Activated effector memory CD4-positive, alpha-beta T cell treated with anti-CD3 and anti-CD28 coated beads, Interleukin-2, amount 50 U/mL, for 16 hours (primary cell): Measurements from ENCODE around the gene ABCA9.

Source experiments
- DNase-seq: peaks from one replicate; pipeline ENCODE4 v3.0.0-alpha.2; 2020

ABCA9 gene

DNA sequence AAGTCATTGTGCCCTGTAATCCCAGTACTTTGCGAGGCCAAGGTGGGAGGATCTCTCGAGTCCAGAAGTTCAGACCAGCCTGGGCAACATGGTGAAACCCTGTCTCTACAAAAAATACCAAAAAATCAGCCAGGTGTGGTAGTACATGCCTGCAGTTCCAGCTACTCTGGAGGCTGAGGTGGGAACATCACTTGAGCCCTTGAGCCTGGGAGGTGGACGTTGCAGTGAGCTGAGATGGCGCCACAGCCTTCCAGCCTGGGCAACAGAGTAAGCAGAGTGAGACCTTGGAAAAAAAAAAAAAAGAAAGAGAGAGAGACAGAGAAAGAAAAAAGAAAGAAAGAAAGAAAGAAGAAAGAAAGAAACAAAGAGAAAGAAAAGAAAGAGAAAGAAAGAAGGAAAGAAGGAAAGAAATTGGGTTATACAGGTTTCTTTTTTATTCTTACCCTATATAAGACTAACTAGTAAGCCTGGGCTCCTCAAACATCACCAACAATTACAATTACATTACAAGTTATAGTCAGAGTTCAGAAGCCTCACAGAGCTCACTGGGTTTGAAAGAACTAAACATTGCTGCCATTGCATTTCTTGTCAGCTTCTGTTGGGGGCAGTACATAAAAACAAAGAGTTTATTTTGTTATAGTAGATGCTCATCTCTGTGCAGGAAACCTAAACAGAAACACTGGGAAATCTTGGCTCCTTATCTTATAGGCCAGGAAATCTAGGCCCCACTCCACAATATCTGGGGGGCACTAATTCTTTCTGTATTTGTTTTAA is 6.7 kb upstream of the ABCA9 start:
- no peak for DNase-seq

DNA sequence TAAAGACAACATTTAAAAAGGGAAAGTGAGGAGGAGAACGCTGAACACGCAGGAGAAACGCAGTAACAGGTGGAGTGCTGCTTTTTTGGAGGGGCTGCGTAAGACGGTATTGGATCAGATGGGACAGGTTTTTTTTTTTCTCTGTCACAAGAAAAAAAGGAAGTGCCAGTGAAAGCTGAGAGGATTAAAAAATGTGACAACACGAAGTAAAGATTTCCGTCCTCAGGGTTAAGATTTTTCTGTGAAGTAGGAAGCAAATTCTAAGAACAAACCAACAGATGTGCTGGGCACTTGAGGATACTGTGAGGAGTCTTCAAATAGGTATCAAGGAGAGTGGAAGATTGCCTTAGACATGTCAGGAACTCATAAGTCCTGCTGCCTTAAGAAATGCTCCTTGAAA is 5.8 kb upstream of the ABCA9 start:
- no peak for DNase-seq

DNA sequence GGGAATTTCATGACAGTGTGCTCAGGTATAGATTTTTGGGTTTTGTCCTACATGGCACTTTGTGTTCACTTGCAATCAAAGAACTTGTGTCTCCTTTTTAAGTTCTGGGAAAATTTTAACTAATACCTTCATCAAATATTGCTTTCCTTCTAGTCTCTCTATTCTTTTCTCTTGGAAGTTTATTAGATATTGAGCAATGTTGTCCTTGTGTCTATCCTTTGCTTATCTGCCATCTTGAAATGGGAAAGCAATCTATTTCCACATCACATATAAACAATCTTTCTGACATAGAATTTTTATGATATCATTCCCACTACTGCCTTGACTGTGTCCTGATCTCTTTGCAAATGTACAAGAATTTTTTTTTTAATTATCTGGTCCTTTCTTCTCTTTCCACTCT is 4.4 kb upstream of the ABCA9 start:
- DNase-seq, result no peak

DNA sequence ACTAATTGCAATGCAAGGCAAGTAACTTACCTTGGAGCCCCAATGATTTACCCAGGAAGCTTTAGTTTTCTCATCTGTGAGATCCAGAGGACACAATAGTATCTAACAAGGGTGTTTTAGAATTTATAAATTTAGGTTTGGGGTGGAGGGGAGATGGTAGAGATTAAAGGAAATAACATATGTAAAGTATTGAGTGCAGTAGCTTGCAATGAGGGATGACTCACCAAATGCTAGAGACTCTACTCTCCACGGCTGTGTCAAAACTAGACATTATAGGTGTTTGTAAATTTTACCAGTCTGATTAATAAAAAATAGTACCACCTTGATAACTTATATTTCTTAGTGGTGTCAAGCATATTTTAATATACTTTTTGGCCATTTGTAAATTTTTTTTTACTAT is 3.7 kb upstream of the ABCA9 start:
- no peak for DNase-seq

DNA sequence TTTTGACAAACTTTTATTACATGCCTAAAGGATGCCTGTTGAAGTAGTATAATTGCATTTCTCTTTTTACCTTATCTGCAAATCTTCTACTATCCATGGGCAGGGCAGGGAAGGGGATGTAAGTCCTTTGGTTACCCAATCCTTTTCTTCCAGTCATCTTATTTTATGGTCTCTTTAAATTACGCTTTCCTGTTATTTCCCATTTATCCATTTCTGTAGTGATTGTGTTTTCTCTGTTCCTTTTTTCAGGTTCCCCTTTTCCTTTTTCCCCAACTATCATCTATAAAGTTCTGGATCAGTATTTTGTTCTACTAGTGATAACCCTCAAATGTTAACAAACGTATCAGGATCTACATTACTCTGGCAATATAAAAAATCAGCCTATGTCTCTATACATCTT is 3.3 kb upstream of the ABCA9 start:
- DNase-seq, result no peak

DNA sequence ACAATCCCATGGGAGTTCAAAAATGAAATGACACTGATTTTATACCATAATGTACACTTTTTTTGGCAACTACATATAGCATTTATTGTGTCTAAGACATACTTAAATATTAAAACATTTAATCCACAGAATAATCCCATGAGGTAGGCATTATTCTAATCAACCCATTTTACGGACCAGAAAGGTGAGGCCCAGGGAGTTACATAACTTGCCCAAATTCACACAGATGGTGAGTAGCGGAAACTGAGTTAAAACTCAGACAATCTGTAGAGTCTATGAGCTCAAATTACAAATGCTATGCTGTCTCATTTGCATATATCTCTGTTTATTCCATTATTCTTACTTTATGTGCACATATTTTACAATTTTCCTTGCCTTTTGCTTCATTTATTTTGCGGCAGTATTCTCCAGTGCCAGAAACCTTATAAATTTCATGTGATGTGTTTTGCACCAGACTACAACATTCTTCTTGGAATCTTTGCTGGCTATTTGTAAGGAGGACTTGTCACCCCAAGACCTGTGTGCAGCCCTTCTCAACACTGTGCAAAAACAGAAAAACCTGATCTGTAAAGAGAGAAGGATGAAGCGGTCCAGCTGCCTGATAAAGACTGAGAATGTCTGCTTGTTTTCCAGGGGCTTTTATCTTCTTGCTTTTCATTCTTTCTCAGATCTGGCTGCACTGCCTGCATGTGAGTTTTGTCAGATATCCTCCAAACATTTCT is 2.3 kb upstream of the ABCA9 start:
- DNase-seq, result no peak

DNA sequence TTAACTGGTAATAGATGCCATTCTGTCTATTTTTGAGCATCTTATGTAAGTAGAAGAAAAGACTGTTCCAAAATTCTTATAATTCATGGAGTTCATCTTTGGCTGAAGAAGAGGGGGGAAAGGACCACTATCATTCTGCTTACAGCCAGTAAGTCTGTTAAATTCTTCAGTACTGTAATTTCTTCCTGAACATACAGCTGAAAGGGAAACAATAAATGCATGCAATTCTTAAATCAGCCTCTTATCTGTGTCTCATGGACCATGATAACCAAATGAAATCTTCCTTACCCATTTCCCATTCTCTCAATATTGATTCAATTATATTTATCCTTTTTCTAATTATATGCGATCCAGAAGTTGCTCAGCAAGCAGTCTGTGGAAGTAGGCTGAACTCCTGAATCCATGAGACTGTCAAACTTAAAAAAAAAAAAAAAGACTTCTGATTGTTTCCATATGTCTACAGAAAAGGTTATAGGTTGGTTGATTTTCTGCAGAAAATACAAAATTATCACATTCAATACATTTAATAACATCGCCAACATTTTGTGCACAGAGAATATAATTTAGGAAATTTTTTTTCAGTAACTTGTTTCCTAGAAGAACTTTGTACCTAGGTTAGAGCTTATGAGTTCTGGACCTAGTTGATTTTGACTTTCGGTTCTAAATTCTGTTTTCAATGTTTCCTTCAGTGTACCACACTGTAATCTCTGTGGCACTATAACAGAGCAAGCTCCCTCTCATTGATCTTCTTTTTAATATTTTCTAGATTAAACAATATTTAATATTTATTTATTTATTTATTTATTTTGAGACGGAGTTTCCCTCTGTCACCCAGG is 1.2 kb upstream of the ABCA9 start:
- no peak for DNase-seq

DNA sequence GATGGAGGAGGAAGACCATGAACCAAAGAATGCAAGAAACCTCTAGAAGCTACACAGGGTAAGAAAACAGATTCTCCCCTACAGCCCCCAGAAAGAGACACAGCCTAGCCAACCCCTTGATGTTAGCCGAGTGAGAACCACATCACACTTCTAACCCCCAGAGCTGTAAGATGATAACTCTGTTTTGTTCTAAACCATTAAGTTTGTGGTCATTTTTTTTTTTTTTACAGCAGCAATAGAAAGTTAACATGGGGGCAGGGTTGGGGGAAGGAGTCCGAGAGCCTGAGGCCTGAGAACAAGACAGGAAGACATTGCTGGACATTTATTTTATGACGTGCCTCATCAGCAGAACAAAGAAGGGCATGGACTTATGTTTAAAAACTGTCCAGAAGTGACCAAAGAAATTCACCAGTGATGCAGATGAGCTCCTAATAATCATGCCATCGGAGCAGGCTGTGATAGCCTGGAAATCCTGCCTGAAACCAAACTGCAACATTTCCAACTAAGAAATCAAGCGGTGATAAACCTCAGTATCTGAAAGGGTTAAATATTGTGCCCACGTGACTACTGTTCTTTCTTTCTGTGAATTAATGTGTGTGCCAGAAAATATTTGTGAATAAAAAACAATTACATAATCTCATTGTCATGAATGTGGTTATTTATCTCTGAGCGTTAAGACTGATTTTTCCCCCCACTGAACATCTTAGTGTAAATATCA is 1.1 kb downstream of the ABCA9 start:
- DNase-seq, result no peak

DNA sequence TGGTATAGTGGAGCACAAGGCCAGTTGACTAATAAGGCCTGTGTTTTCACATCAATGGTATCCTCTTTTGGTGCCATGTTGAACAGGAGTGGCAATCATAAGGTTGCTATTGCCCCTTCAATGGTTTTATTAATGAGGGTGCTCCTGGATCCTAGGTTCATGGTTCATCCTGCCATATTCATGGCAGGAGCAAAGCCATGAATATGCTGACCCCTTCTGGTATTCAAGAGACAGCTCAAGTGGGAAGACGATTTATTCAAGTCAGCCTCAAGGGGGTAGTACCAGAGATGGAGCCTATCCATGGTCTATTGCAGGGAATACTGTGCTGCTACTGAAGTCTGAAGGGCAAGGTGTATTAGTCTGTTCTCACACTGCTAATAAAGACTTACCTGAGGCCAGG is 2.6 kb downstream of the ABCA9 start:
- DNase-seq, result no peak

DNA sequence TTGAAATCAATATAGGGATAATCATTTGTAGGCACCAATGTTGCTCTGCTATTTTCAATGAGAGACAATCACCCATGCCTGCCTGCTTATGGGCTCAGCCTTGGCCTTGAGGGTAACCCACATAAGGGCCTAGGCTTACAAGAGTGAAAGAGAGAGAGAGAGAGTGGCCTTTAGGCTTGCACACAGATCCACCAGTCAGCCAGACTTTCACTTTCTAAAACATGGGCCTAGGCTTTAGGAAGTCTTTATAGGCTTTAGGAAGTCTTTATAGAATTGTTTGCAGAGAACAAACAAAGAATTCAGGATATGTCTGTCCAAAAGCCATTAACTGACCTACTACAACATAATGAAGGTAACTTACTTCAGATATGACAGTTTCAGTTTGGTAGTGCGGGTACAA is 3.4 kb downstream of the ABCA9 start:
- no peak for DNase-seq

DNA sequence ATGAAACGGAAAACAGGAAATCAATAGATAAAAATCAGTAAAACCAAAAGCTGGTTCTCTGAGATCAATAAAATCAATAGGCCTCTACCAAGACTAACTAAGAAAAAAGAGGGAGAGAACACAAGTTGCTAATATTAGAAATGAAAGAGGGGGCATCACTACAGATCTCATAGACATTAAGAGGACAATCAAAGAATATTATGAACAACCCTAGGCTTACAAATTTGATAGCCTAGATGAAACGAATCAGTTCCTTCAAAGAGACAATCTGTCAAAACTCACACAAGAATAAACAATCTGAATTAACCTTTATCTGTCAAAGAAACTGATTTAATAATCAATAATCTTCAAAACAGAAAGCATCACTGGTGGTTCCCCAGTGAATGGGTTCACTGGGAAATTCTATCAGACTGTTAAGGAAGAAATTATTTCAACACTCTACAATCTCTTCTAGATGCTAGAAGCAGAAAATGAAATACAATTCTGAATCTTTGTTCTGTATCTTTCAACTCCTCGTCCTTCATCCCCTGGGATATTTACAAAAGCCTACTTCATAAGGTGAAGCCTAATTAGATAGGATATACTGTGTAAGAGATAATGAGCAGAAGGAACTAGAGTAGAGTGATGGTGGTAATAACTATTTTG is 4.4 kb downstream of the ABCA9 start:
- no peak for DNase-seq

DNA sequence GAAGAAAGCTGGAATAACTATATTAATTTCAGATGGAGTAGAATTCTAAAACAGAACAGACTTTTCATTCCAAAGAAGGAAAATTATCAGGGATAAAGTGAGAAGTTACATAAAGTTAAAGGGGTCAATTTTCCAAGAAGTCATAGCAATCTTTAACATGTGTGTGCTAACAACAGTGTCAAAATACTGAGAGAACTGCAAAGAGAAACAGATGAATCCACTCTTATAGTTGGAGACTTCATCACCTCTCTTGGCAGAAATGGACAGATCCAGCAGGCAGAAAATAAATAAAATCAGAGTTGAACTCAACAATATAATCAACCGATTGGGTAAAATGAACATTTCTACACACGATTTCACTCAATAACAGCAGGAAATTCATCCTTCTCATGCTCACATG is 5.4 kb downstream of the ABCA9 start:
- no peak for DNase-seq

DNA sequence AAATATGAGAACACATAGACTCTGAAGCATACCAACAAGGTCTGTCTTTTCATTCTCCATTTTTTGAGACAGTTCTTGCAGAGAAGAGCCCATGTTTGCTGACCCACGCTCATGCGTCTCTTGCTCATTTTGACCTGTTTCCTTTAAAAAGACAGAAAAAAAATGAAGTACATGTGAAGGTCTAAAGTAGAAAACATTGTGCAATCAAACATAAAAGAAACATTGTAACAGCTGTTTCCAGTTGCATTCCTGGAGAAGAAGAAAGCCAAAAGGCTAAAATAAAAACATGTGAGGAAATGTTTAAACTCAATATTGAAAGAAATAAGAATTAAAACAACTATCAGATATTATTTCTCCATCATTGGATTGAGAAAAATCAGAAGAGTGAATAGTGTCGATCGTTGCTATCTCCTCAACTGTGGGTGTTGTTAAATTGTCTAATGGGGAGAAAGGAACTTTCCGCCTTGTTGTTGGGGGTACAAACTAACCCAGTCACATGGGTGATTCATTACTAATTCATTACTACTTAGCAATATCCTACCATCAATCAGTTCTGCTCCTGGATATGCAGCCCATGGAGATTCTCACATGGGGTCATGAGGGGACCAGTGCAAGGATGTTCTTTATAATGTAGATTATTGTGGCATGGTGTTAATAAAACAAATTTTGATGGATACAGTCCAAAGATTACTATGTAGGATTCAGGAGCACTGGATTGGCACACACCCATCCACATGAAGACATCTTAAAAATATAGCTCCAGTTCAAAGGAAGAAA is 9.5 kb downstream of the ABCA9 start:
- DNase-seq, result no peak

DNA sequence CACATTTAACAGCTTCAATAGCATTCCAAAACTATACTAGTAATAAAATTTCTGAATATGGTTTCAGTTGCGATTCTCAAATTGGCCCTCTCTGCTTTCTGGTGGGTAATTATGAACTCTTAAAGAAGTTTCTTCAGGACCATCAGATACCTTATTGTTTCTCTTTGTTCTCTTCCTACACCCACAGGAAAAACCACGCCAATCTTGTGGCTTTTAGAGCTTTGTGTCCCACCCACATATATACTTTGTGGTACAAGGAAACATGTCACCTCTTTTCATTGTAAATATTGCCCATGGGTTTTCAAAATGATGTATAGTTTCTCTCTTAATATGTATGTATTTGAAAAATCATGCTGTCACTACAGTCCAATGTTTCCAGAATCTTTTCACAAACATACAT is 12.1 kb downstream of the ABCA9 start:
- DNase-seq, result no peak

DNA sequence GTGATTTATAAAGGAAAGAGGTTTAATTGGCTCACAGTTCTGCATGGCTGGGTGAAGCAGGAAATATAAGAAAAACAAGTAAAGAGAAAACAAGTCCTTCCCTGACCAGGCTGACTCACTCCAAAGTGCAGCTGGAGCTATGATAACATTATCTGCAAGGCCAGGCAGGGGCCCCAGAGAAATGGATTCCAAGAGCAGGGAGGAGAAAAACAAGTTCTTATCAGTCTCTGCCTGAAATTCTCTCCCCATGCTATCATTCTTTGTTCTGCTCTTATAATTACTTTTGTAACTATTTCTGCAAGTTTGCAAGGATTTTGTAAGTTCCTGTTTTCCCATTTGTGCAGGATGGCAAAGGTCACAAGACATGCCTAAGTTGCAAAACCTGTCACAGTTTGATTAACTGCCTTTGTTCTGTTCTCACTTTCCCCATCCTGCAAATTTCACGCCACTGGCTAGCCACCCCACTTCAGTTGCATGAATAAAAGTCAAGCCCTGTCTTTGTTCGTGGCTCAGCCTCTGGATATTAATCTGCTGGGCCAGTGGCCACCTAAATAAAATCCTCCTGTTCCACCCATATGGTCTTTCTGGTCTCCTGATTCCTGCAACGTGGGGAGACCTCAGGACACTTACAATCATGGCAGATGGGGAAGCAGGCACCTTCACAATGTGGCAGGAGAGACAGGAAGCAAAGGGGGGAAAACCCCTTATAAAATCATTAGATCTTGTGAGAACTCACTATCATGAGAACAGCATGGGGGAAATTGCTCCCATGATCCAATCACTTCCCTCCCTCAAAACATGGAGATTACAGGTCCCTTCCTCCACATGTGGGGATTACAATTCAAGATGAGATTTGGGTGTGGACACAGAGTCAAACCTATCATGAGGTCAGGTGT is 13.1 kb downstream of the ABCA9 start:
- no peak for DNase-seq

DNA sequence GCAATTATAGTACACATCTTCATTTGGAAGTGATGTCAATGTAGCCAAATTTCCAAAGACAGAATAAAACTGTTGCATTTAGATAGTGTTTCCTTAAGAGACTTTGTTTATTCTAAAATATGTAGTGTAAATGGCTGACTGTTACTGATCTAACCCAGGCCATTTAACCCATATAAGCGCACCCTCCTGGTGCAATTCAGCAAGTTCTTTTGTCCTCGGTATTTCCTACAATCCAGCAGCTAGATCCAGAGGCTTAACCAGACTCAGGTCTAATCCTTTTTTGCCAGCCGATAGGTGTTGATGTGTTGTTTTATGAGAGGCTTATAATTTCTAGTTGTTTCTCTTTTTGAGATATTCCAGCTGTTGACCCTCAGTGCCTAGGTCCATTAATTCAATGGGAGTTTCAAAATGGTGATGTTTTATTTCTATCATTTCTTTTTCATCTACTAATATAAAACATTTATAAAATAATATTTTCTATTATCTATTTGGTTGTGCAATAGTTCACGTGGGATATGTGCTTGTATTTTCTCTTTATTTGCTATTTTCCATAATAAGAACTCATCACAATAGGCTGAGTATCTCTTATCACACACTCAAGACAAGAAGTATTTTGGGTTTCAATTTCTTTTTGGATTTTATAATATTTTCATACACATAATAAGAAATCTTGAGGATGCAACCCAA is 14.5 kb downstream of the ABCA9 start:
- DNase-seq, result no peak

DNA sequence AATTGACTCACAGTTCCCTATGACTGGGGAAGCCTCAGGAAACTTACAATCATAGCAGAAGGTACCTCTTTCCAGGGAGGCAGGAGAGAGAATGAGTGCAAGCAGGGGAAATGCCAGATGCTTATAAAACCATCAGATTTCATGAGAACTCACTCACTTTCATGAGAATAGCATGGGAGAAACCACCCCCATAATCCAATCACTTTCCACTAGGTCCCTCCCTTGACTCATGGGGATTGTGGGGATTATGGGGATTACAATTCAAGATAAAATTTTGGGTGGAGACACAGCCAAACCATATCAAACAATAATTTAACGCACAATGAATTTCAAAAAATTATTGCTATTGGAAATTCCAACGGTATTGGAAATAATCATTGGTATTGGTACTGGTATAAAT is 15.1 kb downstream of the ABCA9 start:
- no peak for DNase-seq

DNA sequence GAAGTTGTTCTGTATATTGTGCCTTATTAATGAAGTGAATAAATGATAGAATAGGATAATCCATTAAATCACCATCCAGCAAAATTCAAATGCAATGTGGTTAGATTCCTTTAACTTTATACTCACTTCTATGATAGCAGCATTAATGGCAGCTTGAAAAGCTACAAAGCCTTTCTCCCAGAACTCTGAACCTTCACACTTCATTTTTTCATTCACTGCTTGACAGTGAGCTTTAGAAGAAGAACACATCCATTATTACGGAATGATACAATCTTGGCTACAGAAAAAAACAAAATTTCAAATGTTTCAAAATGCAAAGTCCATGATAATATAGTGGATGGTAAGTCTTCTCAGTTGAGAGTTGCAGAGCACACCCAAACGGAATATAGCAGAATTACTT is 16.4 kb downstream of the ABCA9 start:
- DNase-seq, result no peak

DNA sequence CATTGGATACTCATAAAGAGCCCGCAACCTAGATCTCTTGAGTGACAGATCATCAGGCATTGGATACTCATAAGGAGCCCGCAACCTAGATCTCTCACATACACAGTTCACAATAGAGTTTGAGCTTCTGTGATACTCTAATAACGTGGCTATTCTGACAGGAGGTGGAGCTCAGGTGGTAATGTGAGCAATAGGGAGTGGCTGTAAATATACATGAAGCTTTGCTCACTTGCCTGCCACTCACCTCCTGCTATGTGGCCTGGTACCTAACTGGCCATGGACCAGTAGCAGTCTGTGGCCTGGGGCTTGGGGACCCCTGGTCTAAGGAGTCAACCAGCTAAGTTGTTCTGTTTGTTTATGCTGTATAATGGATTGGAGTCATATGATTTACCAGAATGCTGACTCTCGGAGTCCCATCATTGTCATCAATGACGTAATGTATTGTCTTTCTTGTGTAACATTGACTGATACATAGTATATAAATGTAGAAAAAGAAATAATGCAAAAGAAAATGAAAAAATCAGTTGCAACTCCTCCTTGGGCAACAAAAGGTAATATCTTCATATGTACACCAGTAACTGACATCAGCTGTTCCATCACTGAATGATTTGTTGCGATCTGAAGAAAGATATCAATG is 17.5 kb downstream of the ABCA9 start:
- no peak for DNase-seq

DNA sequence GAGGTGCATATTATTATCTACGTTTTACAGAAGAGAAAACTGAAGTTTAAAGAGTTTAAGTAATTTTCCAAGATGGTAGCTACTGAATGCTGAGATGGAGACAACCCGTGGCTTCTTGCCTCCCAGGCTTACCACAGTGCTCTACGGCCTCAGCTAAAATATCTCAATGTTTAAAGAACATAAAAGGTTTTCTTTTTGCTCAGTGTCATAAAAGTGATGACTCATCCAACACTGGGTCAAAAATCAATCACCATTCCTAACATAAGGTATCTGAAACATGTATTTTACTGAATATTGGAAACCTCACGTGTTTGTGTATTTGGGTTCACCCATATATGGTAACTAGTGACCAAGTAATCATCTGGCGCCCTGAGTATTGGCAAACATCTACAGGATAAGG is 18.4 kb downstream of the ABCA9 start:
- no peak for DNase-seq
